ENCODE results near the gene TXNRD1. TPM values are rescaled to one million over a fixed set of nuclear protein-coding genes. Genes with fewer than 3 reads are reported as not detected.

The TXNRD1 gene
- total RNA-seq, 2 donors from 2014 or later = 110 to 129 TPM

DNA sequence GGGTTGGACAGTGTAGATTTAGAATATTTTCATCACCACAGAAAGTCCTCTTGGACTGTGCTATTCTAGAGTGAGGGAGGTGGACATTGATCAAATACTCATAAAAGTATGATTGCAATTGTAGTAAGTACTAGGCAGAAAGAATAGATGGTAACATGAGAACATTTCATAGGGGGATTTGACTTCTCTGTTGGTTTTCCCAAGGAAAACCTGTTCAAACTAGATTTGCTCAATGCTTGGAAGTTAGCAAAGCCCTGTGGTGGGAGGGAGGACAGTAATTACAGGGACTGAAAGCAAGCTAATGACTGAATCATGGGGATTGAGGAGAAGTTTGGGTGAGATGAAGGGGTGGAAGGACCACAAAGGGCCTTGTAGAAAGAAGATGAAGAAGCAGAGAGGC is 63.6 kb downstream of the TXNRD1 start:
- no peak for DNase-seq
- TF ChIP-seq, protein P1, sequence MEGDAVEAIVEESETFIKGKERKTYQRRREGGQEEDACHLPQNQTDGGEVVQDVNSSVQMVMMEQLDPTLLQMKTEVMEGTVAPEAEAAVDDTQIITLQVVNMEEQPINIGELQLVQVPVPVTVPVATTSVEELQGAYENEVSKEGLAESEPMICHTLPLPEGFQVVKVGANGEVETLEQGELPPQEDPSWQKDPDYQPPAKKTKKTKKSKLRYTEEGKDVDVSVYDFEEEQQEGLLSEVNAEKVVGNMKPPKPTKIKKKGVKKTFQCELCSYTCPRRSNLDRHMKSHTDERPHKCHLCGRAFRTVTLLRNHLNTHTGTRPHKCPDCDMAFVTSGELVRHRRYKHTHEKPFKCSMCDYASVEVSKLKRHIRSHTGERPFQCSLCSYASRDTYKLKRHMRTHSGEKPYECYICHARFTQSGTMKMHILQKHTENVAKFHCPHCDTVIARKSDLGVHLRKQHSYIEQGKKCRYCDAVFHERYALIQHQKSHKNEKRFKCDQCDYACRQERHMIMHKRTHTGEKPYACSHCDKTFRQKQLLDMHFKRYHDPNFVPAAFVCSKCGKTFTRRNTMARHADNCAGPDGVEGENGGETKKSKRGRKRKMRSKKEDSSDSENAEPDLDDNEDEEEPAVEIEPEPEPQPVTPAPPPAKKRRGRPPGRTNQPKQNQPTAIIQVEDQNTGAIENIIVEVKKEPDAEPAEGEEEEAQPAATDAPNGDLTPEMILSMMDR (IDR thresholded peaks at IDR 0.05) = no peak
- Histone ChIP-seq H3K4me3 (no peak overlapping the region), H3K36me3 (no peaks in the 10 kb centered on the region), H3K9me3 (no peaks in the 10 kb centered on the region), H3K27me3 (no peaks in the 10 kb centered on the region), H3K4me1 (no peaks in the 10 kb centered on the region), H3K9ac (ENCODE audit: low read depth in 2 of 2, low read length in 2 of 2) (no peak overlapping the region), H3K27ac (no peak overlapping the region)
- intact Hi-C loops (cut with DNase I) = no loop called here

DNA sequence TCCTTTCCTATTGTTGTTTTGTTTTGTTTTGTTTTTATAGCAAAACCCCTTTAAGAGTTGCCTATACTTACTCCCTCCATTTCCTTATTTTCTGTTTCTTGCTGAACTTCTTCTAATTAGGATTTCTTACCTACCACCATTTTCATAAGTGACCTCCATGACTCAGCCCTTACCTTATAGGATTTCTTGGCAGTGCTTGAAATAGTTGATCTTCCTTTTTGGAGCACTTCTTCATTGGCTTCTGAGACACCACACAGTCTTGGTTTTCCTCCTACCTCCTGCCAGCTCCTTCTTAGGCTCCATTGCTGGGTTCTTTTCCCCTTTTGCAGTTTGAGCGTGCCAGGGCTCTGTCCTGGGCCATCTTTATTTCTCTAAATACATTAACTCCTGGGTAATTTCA is 64.5 kb downstream of the TXNRD1 start:
- Histone ChIP-seq H3K4me3 (no peak overlapping the region), H3K9ac (ENCODE audit: low read depth in 2 of 2, low read length in 2 of 2) (no peak overlapping the region), H3K36me3 (no peaks in the 10 kb centered on the region), H3K9me3 (no peaks in the 10 kb centered on the region), H3K27me3 (no peaks in the 10 kb centered on the region), H3K4me1 (no peaks in the 10 kb centered on the region), H3K27ac (no peak overlapping the region)
- DNase-seq = no peak
- intact Hi-C loops (cut with DNase I) = no loop called here
- TF ChIP-seq, protein P1 (IDR thresholded peaks at IDR 0.05) = no peak

DNA sequence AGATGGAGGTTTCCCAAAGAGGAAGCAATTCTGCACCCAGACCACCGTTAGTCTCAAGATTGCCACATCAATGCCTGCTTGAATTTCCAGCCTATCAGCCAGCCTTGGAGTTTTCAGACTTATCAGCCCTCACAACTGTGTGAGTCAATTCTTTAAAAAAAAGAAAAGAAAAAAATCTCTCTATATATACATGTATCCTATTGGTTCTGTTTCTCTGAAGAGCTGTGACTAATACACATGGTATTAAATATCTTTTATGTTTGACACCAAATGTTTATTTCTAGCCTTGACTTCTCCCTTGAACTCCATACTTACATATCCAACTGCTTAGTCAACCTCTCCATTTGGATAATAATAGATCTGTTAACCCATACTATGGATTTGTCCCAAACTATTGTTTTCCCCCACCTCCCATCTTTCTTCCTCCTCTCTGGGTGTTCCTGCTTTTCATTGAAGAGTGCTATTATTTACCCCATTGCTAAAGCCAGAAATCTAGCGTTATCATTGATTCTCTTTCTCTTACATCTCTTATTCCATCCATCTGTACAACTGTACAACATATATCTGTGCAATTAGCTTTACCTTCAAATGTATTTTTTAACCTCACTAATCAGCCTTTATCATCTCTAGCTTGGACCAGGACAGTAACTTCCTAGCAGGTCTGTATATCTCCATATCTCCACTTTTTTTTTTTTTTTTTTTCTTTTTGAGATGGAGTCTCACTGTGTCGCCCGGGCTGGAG is 65.3 kb downstream of the TXNRD1 start:
- no peak for DNase-seq
- no peak overlapping the region for H3K9ac ChIP-seq (ENCODE audit: low read depth in 2 of 2, low read length in 2 of 2)
- no peaks in the 10 kb centered on the region for H3K4me1 ChIP-seq
- no peaks in the 10 kb centered on the region for H3K36me3 ChIP-seq
- TF ChIP-seq, protein P1 (IDR thresholded peaks at IDR 0.05) = no peak
- no peaks in the 10 kb centered on the region for H3K9me3 ChIP-seq
- H3K27me3 ChIP-seq = no peaks in the 10 kb centered on the region
- H3K4me3 ChIP-seq = no peak overlapping the region
- intact Hi-C loops (cut with DNase I) = no loop called here
- H3K27ac ChIP-seq = no peak overlapping the region

DNA sequence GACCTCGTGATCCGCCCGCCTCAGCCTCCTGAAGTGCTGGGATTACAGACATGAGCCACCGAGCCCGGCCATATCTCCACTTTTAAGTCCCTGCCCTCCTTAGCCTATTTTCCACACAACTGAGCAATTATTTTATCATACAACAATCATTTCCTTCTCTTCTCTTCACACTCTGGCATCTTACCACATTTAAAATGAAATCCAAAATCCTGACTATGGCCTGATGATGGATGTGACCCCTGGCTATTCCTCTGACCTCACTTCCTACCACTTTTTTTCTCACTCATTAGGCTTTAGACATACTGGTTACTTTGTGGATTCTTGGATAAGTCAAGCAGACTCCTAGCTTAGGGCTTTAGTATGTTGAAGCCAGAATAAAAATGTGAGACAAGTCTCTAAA is 66.1 kb downstream of the TXNRD1 start:
- Histone ChIP-seq H3K27ac (no peak overlapping the region), H3K4me1 (peaks cover 6% of the 10 kb centered on the region), H3K36me3 (no peaks in the 10 kb centered on the region), H3K9me3 (no peaks in the 10 kb centered on the region), H3K27me3 (no peaks in the 10 kb centered on the region), H3K4me3 (no peak overlapping the region), H3K9ac (ENCODE audit: low read depth in 2 of 2, low read length in 2 of 2) (no peak overlapping the region)
- DNase-seq = no peak
- TF ChIP-seq, protein P1 (IDR thresholded peaks at IDR 0.05) = no peak
- intact Hi-C loops (cut with DNase I) = no loop called here

DNA sequence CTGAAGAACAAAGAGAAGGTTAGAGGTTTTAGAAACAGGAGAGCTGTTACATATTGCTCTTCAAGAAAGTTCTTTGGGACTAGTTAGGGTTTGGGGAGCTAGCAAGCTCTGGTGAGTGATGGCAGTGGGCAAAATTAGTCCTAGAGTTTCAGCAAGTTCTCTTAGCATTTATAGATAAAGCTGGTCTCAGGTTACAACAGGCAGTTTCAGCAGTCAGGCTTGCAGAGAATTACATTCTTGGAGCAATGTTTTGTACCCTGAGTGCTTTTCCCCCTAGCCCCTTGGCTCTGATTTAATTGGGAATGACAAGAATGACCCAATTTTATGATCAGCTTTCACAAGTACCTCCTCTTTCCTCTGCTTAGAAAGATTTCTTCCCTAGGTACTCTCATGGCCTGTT is 66.5 kb downstream of the TXNRD1 start:
- Histone ChIP-seq H3K9me3 (no peaks in the 10 kb centered on the region), H3K4me3 (no peak overlapping the region), H3K27me3 (no peaks in the 10 kb centered on the region), H3K9ac (ENCODE audit: low read depth in 2 of 2, low read length in 2 of 2) (no peak overlapping the region), H3K27ac (no peak overlapping the region), H3K4me1 (peaks cover 7% of the 10 kb centered on the region), H3K36me3 (no peaks in the 10 kb centered on the region)
- no peak for DNase-seq
- intact Hi-C loops (cut with DNase I) = no loop called here
- TF ChIP-seq, protein P1 (IDR thresholded peaks at IDR 0.05) = no peak
